Measurements from ENCODE around the gene ATP4A.
A peak's percentile ranks its signal among the peaks of the same experiment; 100 is the strongest.

The ATP4A gene

DNA sequence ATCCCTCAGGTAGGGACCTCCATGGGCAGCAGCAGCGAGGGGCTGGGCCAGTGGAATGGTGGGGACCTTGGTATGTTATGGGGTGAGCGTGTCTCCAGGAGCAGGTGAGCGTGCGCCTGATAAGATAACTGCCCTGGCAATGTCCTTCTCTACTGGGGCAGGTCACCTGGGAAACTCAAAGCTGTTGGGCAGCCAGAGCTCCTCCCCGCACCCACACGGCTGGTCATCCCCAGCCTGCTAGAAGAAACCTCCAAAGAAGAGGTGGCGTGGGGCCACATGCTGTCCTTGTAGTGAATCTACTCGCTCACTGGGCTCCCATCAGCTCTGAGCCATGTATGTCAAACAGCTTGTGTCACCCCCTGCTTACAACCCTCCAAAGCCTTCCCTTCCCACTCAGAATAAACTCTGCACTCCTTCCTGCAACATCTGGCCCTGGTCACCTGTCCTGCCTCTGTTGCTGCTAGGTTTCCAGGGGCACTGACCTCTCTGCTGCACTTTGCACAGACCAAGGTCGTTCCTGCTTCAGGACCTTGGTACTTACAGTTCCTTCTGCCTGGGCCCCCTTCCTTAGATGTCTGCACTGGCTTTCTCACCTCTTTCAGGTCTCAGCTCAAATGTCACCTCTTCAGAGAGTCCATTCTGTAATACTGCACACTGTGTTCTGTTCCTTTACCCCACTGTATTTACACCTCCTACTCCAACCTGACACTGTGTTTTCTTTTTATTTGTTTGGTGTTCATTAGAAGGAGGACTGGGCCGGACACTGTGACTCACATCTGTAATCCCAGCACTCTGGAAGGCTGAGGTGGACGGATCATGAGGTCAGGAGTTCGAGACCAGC is 1.8 kb upstream of the ATP4A start:
- peak; percentile 0 for DNase-seq

DNA sequence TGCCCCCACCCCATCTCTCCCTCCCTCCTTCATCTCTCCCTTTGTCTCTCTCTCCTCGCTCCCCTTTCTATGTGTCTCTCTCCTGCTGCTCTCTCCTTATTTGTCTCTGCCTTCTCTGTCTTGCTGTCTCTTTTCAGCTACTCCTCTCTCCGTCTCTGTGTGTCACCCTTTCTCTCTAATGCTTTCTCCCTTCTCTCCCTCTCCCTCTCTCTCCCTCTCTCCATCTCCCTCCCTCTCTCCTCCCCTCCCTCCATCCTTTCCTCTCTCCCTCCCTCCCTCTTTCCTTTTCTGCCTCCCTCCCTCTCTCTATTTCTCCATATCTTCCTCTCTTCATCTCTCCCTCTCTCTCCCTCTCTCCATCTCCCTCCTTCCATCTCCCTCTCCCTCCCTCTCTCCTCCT is 682 bp downstream of the ATP4A start:
- no peak for DNase-seq

GRCh38 chr19:35562336-35562735 is 1.1 kb downstream of the ATP4A start:
- peak; percentile 6 for DNase-seq

GRCh38 chr19:35561436-35561835 is 2.0 kb downstream of the ATP4A start:
- DNase-seq = no peak

- DNase-seq = no peak
These were observed 2.8 kb downstream of the ATP4A start for GRCh38 chr19:35560677-35561076.

DNA sequence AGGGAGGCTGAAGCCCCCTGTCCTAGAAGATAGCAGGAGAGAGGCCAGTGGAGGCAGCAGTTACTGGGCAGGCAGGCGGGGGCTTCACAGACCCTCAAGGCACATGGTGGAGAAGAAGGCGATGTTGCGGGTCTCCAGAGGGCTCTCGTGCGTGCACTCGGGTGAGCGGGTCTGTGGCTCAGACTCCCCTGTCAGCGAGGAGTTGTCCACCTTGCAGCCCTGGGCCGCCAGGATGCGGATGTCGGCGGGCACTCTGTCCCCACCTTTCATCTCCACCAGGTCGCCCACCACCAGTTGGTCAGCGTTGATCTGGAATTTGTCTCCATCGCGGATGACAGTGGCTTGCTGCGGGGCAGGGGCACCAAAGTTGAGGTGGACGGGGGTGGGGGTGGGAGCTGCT is 3.2 kb downstream of the ATP4A start:
- no peak for DNase-seq

GRCh38 chr19:35559781-35560180 is 3.7 kb downstream of the ATP4A start:
- DNase-seq = no peak

DNA sequence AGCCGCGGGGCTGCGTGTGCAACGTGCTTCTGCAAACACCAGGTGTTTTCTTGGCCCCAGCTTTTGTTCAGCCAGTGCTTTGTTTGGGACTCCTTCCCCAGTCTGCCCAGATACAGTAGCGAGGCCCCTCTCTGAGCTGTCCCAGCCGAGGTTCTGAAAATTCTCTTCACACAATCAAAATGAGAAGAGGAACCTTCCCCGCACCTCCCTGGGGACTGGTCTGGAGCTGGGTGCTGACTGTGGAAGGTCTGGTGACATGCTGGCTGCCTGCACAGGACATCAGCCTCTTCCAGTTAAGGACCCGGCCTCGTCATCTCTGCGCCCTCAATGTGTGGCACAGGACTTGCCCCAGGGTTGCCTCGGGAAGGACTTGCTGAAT is 4.2 kb downstream of the ATP4A start:
- DNase-seq = peak; percentile 25

DNA sequence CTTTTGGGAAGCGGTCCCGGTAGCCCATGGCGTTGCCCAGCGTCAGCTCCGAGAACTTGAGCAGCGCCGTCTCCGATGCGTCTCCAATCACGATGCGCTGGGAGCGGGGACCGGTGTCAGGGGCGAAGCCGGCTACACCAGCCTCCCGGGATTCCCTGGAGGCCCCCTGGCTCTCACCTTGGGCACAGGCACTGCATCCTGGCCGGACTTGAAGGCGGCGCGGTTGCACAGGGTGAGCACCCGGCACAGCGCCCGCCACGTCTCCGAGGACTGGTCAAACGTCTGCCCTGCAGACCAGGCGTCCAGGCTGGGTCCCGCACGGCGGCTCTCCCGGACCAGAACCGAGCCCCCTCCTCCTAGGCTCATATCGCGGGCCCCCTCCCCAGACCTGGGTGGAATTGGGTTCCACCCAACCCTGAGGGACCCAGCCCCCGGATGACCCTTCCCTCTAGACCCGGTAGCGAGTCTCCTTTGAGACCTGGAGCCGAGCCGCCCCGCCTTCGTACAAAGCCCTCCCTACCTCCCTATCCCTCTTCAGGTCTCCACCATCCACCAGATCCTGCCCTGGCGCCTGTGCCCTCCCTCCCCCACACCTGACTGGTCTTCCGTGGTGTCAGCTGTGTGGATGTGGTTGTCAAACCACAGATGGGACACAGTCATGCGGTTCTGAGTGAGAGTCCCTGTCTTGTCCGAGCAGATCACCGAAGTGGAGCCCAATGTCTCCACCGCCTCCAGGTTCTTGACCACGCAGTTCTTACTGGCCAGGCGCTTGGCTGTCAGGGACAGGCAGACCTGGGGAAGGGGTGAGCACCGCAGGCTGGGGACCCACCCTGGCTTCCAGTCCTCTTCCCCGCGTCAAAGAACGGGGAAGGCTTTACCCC is 4.8 kb downstream of the ATP4A start:
- no peak for DNase-seq

GRCh38 chr19:35557539-35558399 is 5.7 kb downstream of the ATP4A start:
- no peak for DNase-seq

DNA sequence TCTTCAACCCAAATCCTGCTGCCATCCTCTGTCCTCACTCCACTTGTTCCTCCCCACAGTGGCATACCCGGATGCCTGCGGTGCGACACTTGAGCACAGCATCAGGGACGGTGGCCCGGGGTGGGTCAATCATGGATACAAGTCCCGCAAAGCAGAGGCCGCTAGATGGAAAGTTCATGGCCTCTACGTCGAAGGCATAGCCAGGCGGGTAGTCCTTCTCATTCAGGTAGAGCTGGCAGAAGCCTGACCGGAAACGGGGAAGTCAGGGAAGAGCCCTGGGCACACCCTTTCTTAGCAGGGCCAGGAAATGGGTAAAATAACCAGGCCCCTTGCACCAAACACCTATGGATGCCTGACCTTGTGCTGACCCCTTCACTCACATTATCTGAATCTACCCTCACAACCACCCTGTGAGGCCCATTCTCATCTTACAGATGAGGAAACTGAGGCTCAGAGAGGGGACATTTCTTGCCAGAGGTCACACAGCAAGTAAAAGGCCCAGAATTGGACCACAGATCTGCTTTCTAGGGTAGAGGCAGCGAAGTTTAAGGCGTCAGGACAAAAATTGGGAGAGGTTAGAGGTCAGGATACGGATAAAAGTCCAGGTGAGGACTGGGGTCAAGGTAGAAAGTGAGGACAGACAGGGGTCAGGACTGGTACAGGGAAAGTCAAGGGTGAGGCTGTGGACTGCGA is 6.5 kb downstream of the ATP4A start:
- no peak for DNase-seq

DNA sequence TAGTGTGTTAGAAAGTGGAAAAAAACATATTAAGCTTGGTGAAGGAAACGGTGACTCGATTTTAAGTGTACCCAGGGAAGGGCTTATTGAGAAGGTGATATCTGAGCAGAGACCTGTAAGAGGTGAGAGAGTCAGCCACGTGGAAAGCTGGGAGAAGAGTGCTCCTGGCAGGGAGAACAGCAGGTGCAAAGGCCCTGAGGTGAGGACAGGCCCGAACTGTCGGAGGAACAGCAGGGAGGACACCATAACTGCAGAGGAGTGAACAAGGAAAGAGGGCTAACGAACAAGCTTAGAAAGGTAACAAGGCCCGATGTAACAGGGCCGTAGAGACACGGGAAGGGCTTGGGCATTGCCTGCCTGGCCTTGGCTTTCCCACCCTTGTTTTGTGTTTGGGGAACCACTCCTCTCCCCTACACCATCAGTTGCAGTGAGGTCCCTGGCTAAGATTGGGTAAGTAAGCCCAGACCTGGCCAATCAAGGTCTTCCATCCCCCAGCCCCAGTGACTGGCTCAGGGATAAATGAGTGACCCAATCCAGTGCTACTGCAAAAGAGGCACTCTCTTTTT is 7.3 kb downstream of the ATP4A start:
- no peak for DNase-seq

DNA sequence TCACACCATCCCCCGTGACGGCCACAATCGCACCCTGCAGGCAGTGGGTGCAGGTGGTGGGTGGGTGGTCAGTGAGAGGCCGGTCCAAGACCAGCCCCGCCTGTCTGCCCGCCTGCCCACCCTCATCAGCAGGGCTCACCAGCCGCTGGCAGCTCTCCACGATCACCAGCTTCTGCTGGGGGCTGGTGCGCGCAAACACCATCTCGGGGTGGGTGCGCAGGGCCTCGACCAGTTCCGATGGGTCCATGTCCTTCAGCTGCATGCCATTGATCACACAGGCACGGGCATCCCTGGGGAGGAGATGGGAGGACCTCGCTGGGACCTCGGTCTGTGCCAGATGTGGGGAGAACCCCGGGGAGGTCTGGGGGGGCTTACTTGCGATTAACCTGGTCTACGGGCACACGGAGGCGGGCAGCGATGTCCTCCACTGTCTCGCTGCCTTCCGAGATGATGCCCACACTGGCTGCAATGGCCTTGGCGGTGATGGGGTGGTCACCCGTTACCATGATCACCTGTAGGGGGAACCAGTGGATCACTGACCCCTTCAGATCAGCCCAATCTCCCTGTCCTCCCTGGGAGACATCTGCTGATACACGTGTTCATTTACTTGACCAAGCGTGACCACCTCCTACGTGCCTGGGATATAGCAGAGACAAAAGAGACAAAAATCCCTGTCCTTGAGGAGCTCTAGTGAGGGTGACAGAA is 8.0 kb downstream of the ATP4A start:
- DNase-seq = no peak

DNA sequence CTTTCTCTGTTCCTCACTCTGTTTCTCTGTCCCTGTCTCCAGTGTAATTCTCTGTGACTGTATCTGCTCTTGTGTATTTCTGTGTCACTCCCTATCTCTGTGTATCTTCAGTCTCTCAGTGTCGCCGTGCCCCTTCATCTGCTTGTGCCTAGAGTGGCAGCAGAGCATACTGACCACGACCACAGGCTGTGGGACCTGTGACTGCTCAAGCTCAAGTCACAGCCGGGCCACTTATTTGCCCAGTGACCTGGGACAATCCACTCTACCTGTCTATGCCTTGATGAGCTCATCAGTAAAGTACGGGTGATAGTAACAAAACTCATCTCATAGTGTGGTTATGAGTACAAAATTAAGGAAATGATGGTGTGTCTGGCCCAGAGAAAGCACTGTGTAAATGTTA is 9.4 kb downstream of the ATP4A start:
- no peak for DNase-seq

- DNase-seq = no peak
These were observed 10.0 kb downstream of the ATP4A start for GRCh38 chr19:35553385-35554000.

DNA sequence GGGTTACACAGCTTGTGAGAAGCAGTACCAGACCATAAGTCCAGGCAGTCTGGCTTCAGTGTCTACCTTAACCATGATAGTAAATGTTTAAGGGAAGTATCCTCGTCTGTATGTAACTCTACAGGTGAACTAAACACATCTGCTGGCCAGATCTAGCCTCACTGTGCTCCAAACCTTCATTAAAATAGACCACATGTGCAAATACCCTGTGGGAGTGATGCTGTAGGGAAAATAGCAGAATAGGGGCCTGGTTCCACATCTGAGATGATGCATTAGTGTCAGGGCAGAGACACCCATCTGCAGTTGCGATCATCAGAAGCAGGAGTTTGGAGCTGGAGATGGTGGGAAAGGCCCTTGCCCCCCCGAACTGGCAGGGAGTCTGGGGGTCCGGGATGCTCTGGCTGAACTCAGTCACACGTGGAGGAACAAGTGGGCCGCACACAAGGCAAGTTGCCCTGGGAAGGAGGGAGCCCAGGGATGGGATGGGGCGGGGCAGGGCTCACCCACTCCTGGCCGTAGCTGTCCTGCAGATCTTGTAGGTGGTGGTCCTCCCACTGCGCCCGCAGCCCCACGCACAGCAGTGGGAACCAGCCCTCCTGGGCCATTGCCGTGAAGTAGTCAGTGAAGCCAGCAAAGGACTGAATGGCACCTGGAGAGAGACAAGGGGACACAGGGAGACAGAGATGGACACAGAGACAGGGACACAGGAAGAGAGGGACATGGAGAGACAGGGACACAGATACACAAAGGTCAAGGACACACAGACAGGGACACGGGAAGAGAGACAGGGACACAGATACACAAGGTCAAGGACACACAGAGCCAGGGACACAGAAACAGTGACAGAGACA is 10.7 kb downstream of the ATP4A start:
- DNase-seq = no peak

- DNase-seq = no peak
These were observed 12.2 kb downstream of the ATP4A start for GRCh38 chr19:35551091-35551810.

DNA sequence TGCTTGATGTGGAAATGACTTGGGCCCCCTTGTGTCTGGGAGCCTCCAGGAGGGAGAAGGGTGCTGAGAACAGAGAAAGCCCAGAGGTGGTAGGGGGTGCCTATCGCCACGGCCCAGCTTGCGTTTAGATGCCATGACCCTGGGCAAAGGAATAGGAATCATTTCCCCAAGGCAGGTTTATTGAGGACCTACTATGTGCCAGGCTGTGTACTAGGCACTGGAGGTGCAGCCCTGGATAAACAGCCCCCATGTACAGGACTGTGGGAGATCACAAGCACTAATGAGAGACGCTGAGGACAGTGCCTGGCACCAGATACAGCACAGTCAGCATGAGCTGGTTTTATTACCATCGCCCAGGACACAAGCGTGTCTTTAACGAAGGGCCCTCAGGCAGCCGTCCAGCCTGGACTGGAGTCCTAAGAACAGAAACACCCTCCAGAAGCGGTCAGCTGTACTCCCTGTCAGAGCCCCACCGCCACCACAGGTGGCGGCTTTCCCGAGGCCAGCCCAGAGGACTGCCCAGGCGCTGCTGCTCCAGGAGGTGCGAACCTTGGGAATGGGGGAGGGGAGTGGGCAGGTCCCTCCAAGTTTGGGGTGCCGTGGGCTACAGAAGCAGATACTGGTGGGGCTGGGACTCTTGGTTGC is 13.5 kb downstream of the ATP4A start:
- no peak for DNase-seq
